Adrenal gland (tissue), 5 donors: ENCODE data around the gene TOR2A.

Experiments
- CTCF ChIP-seq, 6 experiments: fragments of 450-650 bp in 4 of 6; fragments of 200-600 bp in 2 of 6; sonication (generic) in 1 of 6; IDR thresholded peaks; 1 replicate in 5 of 6; 2 replicates in 1 of 6; pipeline versions ENCODE4 v1.5.1 to v1.8.0; 2016 to 2021; ENCODE audit warnings: antibody characterized with exemption in 6 of 6, mild to moderate bottlenecking in 2 of 6, moderate library complexity in 1 of 6
- POLR2A ChIP-seq, 2 donors: fragments of 450-650 bp; IDR thresholded peaks; one replicate each; pipeline ENCODE4 v1.6.1; 2017; ENCODE audit warnings: antibody characterized with exemption in 2 of 2, mild to moderate bottlenecking in 2 of 2, moderate library complexity in 1 of 2
- donor health status: DM: no; HTN: no; CAD: no.

- TF ChIP-seq CTCF (IDR thresholded peaks at IDR 0.05) (no peak), POLR2A (IDR thresholded peaks at IDR 0.05) (no peak)
Measured at GRCh38 chr9:127761491-127761956, 26.4 kb upstream of the TOR2A start.
